Posterior vena cava (tissue), 2 donors: ENCODE data around the gene CDKN1A. TPM values are rescaled to one million over a fixed set of nuclear protein-coding genes. Genes with fewer than 3 reads are reported as not detected.
"Not testable (repeated sequence)": the region's sequence is repeated elsewhere in the genome, so short reads cannot be mapped to it uniquely, and the experiment has no call there.

Source experiments
- DNase-seq: peaks from one replicate; pipeline ENCODE4 v3.0.0-alpha.2; 2020; ENCODE audit warnings: low spot score
- intact Hi-C, 2 donors: fragments of 100-400 bp; cut with DNase I; formaldehyde crosslinking; loops; one replicate each; pipeline versions ENCODE4 v1.14.1 to v1.14.2; 2022 to 2023
- total RNA-seq, 2 donors: library from RNA; stranded (reverse); fragmentation: NEBNext Ultra II Directional; extraction: Animal tissue kit (Norgen Biotek cat#: 25700); gene quantifications; one replicate each; pipeline ENCODE4 v1.2.1, GENCODE V29; 2021
- donor health status: DM: yes; HTN: yes; CAD: no.
- donor health status: DM: yes; HTN: yes; CAD: no.

The CDKN1A gene
- total RNA-seq, 2 donors from 2014 or later = 87.4 to 195 TPM

- intact Hi-C loops = no loop called here
- DNase-seq = no peak
These were observed 34.3 kb downstream of the CDKN1A start for GRCh38 chr6:36712816-36713215.

- DNase-seq = peak; percentile 34
These were observed 35.3 kb downstream of the CDKN1A start for GRCh38 chr6:36713846-36714245.

GRCh38 chr6:36714511-36714910 lies 36.0 kb downstream of the CDKN1A start:
- peak; percentile 65 for DNase-seq
- intact Hi-C loops = no loop called here

More at GRCh38 chr6:36713846-36714245, 35.3 kb downstream of the CDKN1A start:
- intact Hi-C loops = no loop called here

- DNase-seq = peak; percentile 60
- intact Hi-C loops = no loop called here
These were observed 37.0 kb downstream of the CDKN1A start for GRCh38 chr6:36715469-36715868.

- intact Hi-C loops = no loop called here
- DNase-seq = peak; percentile 42
These were observed 38.1 kb downstream of the CDKN1A start for GRCh38 chr6:36716476-36717093.

GRCh38 chr6:36717231-36717825 lies 38.8 kb downstream of the CDKN1A start:
- peak; percentile 62 for DNase-seq
- intact Hi-C loops = no loop called here

GRCh38 chr6:36717871-36718540 lies 39.5 kb downstream of the CDKN1A start:
- peak; percentile 64 for DNase-seq
- intact Hi-C loops = no loop called here

GRCh38 chr6:36718560-36718959 lies 40.0 kb downstream of the CDKN1A start:
- DNase-seq = peak; percentile 38

GRCh38 chr6:36719126-36719525 lies 40.6 kb downstream of the CDKN1A start:
- intact Hi-C loops = no loop called here
- DNase-seq = peak; percentile 36

More at GRCh38 chr6:36718560-36718959, 40.0 kb downstream of the CDKN1A start:
- intact Hi-C loops = no loop called here

GRCh38 chr6:36720251-36721141 lies 42.0 kb downstream of the CDKN1A start:
- intact Hi-C loops = no loop called here
- DNase-seq = peak; percentile 60

GRCh38 chr6:36721369-36722140 lies 43.0 kb downstream of the CDKN1A start:
- peak; percentile 79 for DNase-seq
- intact Hi-C loops = no loop called here

GRCh38 chr6:36722365-36722764 lies 43.9 kb downstream of the CDKN1A start:
- DNase-seq = peak; percentile 74
- intact Hi-C loops = no loop called here

- no peak for DNase-seq
- intact Hi-C loops = no loop called here
These were observed 44.4 kb downstream of the CDKN1A start for GRCh38 chr6:36722879-36723278.

GRCh38 chr6:36723992-36724391 lies 45.5 kb downstream of the CDKN1A start:
- DNase-seq, intact Hi-C loops: not testable (repeated sequence)

- intact Hi-C loops = loop anchor here in 1 of 2 donors (5.0 kb wide), 1 partner anchor 42 kb away; no protein-coding TSS in a partner anchor
- peak; percentile 85 for DNase-seq
These were observed 46.2 kb downstream of the CDKN1A start for GRCh38 chr6:36724514-36725390.

- no peak for DNase-seq
- intact Hi-C loops = loop anchor here in 1 of 2 donors (5.0 kb wide), 1 partner anchor 43 kb away; no protein-coding TSS in a partner anchor
These were observed 47.1 kb downstream of the CDKN1A start for GRCh38 chr6:36725581-36725980.

- intact Hi-C loops = loop anchor here in 1 of 2 donors (2.0 to 5.0 kb wide), 2 partner anchors 45 to 109 kb away; no protein-coding TSS in a partner anchor
- DNase-seq = no peak
These were observed 49.0 kb downstream of the CDKN1A start for GRCh38 chr6:36727505-36728021.
